IPS-NIHi7 (cell line): Measurements from ENCODE around the gene SLX4IP.
"Not testable (repeated sequence)": the region's sequence is repeated elsewhere in the genome, so short reads cannot be mapped to it uniquely, and the experiment has no call there.

Experiments used
- DNase-seq: peaks from one replicate; pipeline ENCODE4 v3.0.0; 2012; ENCODE audit warnings: mixed read lengths; ENCODE audit errors: extremely low spot score

Gene SLX4IP

GRCh38 chr20:10573273-10573950, 138.3 kb downstream of the SLX4IP start:
- no peak for DNase-seq

GRCh38 chr20:10573951-10574339, 138.8 kb downstream of the SLX4IP start:
- DNase-seq, result no peak

- DNase-seq, result no peak
These were observed 141.4 kb downstream of the SLX4IP start for GRCh38 chr20:10576411-10577090.

DNA sequence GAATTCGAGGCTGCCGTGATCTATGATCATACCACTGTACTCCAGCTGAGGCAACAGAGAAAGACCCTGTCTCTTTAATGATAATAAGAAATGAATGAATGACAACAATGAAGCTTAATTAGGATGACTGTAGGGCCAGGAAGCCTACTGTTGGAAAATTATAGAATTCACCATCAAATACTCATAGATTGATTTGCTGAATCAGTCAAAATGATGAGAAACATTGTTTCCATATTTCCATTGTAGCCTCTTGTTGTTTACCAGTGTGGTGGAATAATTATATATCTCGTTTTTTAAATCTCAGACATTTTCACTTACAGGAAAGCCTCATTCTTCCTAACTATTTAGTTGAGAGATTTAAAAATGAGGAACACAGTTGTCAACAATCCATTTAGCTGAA, 142.5 kb downstream of the SLX4IP start:
- no peak for DNase-seq

GRCh38 chr20:10578607-10579006, 143.5 kb downstream of the SLX4IP start:
- DNase-seq, result no peak

DNA sequence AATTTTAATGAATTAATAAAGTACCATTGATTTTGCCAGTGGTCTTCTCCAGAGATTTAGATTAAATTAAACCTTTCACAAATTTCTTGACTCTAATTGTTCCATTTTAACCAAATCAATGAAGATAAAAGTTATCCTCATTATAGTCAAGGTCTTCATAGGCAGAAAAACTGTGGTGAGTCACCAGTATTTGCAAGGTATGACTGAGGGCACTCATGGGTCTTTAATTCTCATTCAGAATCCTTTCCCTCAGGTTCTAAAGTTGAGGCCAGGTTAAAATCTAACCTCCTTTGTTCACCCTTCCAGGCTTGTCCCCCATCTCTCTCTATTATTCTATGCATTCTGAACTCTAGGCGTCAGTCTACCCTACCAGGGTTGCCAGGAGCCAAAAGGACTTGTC, 144.8 kb downstream of the SLX4IP start:
- no peak for DNase-seq

GRCh38 chr20:10580700-10581099, 145.6 kb downstream of the SLX4IP start:
- DNase-seq, result no peak

DNA sequence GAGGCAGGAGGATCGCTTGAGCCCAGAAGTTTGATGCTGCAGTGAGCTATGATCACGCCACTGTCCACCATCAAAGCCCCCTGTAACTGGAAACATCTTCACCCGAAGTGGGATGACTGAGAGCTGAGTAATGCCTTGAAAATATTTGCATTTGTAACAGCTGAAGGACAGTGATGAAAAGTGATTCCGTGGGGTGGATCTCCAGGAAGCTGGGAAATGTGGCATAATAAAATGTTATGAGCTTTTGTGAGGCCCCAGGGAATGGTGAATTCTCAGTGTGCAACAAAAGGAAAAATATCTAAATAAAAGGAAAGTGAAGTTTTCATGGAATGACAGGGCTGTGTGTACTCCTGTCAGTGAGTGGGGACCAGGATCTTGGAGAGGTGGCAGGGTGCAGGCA, 146.7 kb downstream of the SLX4IP start:
- no peak for DNase-seq

DNA sequence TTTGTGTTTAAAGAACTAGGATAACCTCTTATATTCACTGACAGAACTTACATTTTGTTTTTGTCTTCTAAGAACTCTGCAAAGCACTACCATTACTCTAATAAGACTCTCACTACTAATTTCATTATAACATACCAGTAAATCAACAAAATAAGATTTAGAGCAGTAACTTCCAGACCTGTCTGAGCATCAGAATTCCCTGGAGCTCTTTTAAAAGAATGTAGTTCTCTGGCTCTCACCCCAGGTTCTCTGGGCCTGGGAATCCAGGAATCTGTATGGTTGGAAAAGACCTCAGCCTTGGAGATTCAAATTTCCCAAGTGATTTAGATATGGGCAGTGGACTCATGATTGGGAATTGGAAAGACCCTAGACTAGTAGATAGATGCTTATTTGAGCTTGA, 149.3 kb downstream of the SLX4IP start:
- no peak for DNase-seq

DNA sequence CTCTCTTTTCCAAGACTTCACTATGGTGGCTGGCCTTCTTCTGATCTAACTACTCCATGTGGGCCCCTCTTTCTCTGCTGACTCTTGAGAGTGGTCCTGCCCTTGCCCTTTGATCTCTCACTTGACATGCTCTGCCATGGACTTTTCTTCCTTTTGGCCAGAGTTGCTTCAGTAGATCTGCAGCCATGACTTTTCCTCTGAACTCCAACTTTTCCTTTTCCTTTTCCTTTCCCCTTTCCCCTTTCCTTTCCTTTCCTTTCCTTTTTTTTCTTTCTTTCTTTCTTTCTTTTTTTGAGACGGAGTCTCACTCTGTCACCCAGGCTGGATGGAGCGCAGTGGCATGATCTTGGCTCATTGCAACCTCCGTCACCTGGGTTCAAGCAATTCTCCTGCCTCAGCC, 150.2 kb downstream of the SLX4IP start:
- no peak for DNase-seq

DNA sequence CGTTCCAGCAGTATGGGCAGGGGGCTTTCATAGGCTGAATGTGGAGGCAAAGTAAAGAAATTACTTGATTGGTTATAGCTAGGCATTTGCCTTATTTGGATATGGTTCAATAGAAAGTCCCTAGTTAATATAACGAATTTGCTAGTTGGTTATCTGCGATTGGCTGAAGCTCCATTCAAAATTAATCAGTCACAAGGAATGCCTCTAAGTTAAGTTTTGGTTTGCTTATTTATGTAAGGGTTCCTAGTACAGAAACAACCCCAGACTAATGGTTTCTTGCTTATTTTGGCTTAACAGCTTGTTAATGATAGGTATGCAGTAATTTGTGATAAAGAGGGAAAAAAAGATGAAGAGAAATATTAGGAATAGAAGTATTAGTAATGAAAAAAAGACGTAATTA, 151.2 kb downstream of the SLX4IP start:
- no peak for DNase-seq

GRCh38 chr20:10590446-10590845, 155.3 kb downstream of the SLX4IP start:
- not testable (repeated sequence) for DNase-seq

DNA sequence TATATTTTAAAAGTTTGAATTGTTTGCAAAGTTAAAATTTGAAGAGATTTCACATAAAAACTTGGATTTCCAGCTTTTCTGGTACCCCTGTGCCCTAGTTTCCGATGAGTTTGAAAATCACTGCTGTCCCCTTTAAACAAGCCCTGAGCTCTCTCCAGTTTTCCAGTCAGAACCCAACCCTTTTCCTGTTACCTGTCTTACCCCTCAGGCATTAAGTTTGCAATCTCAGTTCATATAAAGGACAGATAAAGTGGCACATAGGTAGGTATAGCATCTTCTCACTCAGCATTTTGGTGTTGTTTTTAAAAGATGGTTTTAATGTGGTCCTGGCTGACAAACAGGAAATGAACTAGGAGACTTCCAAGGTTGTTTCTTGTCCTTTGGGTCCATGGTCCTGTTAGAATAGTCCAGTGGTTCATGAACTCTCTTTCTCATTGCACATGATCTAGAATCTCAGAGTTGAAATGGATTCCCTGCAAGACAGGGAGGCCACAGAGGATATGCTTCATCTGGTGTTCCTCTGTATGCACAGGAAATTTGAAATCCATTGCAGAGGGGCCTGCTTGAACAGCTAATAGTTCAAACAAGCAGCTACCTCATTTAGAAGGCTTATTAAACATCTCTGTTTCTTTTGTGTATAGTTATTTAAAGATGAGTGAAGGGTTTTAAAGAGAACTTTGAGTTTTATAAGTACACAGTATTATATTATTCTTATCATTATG, 156.0 kb downstream of the SLX4IP start:
- no peak for DNase-seq

DNA sequence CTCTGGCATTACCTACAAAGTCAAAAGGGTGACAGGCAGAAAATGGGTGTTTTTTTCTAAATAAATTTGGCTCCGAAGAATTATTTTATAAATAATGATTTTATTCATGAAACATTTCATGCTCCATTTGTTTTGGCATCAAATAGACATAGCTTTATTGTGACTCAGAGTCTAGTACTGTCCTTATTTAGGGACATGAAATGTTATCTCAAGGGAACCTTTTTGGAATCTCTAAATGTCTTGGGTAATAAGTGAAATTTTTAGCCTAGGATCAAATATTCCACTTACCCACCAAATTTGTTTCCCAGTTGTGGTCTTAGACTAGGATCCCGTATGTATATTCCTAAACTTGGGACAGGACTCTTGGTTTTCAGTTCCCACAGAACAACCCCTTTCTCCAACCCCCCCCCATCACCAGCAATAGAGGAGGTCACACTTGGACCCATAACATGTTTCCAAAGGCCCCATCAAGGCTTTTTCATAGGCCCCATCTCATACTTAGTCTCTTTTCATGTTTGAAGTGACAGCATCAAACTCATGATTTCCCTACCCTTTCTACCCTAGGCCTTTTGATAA, 156.9 kb downstream of the SLX4IP start:
- DNase-seq, result no peak

DNA sequence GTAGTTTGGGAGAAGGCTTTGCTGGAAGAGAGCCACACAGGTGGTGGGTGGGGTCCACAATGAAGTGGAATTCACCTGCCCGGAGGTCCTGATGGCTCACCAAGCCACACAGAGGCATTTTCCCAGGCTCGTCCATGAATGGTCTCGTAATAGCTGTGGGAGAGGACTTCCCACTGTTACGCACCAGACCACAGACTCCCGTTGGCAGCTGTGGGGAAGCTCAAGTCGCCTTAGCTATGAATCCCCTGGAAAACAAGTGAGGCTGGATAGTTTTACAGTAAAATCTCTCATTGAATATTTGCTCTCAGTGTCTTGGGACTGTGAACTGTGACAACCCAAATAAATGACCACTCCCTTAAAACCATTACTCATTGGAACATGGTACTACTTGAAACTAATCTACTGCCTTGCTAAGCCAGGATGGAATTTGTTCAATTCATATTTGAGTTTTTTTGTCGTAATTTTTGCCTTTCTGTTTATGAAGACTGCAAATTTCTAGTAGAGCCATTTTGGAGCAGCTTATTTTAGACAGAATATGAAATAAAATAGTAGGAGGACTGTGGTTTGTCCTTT, 159.3 kb downstream of the SLX4IP start:
- DNase-seq, result no peak

GRCh38 chr20:10595266-10595665, 160.2 kb downstream of the SLX4IP start:
- no peak for DNase-seq

GRCh38 chr20:10595985-10596384, 160.9 kb downstream of the SLX4IP start:
- DNase-seq, result no peak

- DNase-seq, result no peak
These were observed 161.6 kb downstream of the SLX4IP start for GRCh38 chr20:10596710-10597121.

DNA sequence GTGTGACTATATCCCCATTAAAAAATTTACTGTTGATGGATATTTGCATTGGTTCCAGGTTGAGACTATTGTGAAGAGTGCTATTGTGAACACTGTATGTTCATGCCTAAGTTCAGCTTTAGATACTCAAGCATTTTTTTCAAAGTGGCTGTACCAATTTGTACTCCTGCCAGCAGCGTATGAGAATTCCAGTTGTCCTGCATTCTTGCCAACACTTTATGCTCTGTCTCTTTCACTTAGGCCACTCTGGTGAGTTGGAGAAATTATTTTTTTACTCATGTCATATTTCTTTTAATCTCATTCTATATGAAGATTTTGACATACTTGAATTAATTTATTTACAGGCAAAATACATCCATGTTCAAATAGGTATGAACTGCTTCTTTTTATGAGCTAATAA, 162.5 kb downstream of the SLX4IP start:
- DNase-seq, result no peak

GRCh38 chr20:10602221-10602871, 167.2 kb downstream of the SLX4IP start:
- no peak for DNase-seq

- no peak for DNase-seq
These were observed 168.3 kb downstream of the SLX4IP start for GRCh38 chr20:10603378-10603777.
